Central memory CD4-positive, alpha-beta T cell (primary cell): Measurements from ENCODE around the gene CCZ1B.
"Not testable (repeated sequence)": the region's sequence is repeated elsewhere in the genome, so short reads cannot be mapped to it uniquely, and the experiment has no call there.

Experiments used
- DNase-seq: peaks from one replicate; pipeline ENCODE4 v3.0.0; 2022

The CCZ1B gene

DNA sequence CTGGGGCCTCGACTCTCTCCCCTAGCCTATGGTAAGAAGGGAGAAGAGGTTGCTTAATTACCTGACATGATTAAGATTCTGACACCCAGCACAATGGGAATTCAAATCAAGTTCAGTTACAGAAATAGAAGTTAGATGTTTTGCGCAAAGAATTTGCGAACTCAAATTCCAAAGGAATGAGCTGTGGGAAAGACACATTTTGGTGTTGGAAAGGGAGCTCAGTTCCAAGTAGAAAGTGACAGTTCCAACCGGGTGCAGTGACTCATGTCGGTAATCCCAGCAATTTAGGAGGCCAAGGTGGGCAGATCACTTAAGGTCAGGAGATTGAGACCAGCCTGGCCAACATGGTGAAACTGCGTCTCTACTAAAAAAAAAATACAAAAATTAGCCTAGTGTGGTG, 4.0 kb upstream of the CCZ1B start:
- DNase-seq = not testable (repeated sequence)

DNA sequence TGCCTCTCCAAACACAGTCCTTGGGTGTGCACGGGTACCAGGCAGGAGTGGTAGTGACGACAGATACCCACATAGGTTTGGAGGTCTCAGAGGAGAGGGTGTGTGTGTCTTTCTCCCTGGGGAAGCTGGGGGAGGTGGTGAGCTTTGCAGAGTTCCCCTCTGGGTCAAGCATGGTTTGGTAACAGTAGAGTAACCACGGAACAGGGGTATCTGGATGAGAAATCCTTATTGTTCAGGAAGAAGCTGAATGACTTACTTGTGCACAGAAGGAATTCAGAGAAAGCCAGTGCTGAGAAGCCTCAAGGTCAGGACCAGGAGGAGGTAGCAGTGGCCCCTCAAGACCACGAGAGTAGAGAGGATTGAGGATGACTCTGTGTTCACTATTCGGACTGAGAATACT, 3.5 kb upstream of the CCZ1B start:
- not testable (repeated sequence) for DNase-seq

DNA sequence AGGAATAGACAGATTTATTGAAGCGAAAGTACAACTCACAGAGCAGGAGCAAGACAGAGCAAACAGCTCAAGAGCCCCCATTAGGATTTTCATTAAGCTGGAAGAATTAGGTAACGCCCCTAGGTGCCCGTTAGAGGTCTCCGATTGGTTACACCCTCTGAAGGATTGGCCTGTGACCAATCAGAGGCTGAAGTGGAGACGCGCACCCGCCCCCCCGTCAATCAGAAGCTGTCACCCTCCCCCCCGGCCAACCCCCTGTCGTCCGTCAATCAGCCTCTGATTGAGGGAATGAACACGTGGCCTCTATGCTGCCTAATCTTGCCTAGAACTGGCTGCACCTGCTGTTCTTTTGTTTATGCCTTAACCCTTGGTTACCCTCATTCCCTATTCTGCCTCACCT, 1.1 kb upstream of the CCZ1B start:
- not testable (repeated sequence) for DNase-seq

DNA sequence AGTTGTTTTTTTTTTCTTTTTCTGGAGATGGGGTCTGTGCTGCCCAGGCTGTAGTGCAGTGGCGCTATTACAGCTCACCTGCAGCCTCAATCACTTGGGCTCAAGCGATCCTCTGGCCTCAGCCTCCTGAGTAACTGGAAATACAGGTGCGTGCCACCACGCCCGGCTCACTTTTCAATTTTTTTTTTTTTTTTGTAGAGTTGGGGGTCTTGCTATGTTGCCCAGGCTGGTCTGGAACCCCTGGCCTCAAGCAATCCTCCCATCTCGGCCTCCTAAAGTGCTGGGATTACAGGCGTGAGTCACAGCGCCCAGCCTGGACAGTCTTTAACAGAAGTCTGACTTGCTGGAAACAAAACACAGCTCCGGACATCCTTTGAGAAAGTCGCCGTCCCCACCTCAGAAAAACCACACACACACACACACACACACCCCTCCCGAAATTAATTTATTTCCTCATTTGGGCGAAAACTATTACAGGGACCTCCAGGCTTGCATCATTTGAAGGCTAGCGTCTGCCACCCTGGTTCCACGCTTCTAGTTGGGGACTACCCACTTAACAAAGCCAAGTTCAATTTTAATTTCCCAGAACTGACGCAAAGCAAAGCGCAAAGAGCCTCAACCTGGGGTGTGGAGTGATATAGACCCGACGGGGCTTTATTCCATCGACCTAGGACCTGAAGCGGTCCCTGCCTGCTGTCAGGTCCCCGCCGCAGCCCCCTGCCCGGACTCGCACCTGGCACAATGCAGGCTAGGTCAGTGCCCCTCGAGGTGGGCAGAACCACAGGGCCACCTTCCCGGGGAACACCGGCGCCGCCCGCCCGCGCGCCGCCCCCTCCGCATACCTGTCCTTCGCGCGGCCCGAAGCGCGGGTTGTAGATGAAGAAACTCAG, 594 bp downstream of the CCZ1B start:
- not testable (repeated sequence) for DNase-seq

DNA sequence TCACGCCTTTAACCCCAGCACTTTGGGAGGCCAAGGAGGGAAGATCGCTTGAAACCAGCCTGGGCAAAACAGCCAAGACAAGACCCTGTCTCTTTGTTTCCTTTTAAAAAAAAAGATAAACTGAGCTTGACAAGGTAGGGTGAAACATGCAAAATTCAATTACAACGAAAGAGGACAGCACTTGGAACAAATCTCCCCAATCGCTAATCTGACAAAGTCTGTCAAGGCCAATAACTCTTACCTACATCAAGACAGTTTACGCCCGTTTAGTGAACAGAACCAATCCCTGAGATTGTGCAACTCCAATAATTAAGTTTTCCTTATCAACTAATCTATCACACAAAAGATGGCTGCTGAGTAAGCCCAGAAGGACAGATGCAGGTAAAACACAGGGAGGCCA, 4.5 kb downstream of the CCZ1B start:
- not testable (repeated sequence) for DNase-seq

DNA sequence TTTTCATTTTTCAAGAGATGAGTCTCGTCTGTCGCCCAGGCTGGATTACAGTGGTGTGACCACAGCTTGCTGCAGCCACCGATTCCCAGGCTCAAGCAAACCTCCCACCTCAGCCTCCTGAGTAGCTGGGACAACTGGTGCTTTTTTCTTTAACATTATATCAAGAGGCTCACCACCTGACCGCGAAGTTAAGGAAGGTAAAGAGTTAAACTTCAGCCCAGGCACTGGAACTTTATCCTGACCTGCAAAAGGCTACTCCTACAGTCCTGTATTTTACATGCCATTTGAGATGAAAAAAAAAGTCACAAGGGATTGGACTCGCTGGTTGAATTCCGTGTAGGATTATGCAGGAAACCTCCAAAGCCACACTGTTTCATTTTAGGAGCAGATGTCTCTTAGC, 10.6 kb downstream of the CCZ1B start:
- not testable (repeated sequence) for DNase-seq

DNA sequence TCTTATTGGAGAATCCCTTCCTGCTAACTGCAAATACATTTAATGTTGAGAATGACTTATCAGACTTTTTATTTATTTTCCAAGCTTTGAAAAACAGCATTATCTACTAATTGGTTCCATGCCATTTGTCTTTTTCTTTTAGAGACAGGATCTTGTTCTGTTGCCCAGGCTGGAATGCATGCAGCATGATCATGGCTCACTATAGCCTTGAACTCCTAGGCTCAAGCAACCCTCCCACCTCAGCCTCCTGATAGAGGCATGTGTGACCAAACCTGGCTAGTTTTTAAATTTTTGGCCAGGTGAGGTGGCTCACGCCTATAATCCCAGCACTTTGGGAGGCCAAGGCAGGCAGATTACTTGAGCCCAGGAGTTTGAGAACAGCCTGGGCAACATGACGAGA, 13.1 kb downstream of the CCZ1B start:
- DNase-seq = not testable (repeated sequence)

DNA sequence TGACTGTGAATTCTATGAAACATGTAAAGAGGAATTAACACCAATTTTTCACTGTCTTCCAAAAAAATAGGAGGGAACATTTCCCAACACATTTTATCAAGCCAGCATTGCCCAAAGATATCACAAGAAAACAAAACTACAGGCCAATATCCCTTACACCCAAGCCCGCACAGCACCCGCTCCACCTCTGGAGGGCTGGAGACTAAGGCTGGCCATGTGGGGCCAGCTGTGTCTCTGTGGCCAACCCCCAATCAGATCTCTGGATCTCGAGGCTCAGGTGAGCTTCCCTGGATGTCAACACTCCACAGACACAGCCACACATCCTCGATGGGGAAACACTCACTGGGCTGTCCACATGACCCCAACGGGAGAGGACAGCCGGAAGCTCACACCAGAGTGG, 18.1 kb downstream of the CCZ1B start:
- not testable (repeated sequence) for DNase-seq

DNA sequence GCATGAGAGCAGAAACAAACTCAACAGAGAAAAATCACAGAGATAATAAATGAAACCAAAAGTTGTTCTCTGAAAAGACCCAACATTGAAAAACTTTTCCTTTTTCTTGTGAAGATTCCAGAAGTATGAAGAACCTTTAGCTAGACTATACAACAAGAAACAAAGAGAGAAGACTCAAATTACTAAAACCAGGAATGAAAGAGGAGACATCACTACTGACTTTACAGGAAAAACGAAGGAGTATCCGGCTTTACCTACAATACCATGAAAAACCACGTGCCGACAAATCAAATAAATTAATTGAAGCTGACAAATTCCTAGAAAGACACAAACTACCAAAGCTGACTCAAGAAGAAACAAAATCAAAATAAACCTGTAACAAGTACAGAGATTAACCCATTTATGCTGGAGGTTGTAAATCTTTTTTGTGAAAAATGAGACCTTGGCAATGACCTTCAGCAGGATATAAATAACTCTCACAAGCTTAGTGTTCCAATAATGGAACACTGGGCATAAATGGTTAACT, 18.6 kb downstream of the CCZ1B start:
- not testable (repeated sequence) for DNase-seq

DNA sequence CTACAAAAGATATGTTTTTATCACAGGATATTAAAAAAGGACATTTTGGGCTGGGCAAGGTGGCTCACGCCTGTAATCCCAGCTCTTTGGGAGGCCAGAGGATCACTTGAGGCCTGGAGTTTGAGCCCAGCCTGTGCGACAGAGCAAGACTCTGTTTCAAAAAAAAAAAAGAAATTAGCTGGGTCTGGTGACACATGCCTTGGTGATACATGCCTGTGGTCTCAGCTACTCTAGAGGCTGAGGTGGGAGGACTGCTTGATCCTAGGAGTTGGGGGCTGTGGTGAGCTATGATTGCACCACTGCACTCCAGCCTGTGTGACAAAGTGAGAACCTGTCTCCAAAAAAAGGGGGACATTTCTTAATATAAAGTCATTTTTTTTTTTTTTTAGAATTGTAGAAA, 25.7 kb downstream of the CCZ1B start:
- not testable (repeated sequence) for DNase-seq

DNA sequence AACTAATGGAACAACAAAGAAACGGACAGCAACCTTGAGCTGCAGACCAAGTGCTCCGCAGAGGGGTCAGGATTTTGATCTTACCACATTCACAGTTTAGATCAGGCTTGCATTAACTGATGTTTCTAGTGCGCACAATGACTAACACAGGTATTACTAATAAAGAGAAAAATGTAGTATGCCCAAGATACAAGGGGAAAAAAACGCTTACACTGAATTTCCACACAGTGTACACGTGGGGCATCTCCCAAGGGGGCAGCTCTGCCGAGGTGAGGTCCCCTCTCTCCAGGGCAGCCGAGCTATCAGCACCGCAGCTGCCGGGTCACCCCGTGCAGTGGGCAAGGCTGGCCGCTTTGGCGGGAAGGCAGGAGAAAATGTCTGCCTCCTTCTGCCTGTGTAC, 26.2 kb downstream of the CCZ1B start:
- not testable (repeated sequence) for DNase-seq

DNA sequence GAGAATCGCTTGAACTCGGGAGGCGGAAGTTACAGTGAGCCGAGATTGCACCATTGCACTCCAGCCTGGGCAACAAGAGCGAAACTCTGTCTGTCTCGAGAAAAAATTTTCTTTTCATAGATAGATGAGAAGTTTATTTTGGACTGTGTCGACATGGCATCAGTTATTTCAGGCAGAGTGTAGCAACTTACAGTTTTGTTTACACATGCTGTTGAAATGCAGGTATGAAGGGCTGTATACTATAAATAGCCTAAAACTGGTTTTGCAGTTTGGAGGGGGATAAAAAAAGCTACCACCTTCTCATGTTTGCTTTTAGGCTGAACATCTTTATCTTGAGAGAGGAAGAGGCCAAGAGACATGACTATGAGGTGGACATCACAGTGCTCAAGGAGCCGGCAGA, 28.0 kb downstream of the CCZ1B start:
- not testable (repeated sequence) for DNase-seq

DNA sequence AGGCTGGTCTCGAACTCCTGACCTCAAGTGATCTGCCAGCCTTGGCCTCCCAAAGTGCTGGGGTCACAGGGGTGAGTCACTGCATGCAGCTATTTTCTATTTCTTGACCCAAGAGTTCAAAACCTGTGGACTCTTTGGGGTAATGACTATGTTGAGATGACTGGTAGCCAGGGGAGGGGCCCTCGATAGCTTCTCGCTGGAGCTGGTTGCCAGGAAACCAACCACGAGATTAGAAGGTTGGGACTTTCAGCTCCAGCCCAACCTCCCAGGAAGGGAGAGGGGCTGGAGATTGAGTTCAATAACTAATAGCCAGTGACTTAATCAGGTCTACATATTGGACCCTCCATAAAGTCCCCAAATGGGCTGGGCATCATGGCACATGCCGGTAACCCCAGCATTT, 28.9 kb downstream of the CCZ1B start:
- DNase-seq = not testable (repeated sequence)

DNA sequence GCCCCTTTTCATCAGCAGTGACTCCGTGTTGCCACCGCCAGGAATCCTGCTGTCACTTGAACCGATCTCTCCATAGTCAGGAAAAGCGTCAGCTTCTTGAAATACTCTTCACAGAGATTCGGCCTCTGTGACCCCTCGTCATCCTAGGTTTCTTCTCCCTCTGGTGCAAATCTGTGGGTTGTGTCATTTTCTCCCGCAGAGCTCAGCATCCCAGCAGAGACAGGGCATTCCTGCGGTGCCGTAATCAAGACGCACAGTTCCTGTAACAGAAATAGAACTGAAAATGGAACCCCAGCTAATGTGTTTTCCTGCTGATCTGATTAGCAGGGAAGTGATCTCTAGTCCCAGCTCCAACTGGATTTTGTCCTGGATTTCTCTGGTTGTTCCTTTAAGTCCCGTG, 31.8 kb downstream of the CCZ1B start:
- DNase-seq = not testable (repeated sequence)

DNA sequence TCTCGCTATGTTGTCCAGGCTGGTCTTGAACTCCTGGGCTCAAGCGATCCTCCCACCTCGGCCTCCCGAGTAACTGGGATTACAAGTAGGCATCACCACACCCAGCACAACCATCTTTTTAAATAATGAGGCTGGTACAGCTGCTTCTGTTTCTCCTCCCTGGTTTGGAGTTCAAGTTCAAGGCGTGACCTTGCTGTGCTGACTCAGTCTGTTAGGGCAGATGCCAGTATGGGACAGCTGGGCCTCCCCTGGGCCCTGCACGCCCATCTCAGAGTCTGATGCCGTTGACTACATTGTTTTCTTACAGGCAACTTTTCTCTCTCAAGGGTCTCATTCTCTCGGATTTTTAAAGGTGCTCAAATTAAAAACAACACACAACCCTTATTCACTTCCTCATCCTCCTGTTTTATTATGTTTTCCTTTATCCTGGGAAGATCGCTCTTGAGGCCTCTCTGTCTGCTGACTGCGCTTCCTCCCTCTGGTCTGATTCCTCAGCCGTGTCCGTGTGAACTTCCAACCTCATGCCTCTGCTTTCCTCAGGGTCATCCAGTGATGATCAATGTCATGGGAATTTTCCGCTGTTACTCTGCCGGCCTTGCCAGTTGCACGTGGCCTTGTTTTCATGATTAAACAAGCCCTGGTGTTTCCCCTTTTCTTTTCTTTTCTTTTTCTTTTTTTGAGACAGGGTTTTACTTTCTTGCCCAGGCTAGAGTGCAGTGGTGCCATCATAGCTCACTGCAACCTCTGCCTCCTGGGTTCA, 33.8 kb downstream of the CCZ1B start:
- not testable (repeated sequence) for DNase-seq

DNA sequence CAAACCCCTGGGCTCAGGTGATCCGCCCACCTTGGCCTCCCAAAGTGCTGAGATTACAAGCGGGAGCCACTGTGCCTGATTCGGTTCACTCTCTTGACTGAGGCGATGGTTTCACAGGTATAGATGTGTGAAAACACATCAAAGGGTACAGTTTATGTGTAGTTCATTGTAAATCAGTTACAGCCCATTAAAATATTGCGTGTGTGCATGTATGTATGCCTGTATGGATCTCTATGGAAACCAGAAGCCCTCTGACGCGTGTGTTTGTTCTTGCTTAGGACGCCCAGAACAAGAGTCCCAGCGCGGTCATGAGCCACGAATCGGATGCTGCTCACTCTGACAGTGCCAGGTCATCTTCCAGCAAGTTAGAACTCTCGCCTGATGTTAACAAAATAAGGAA, 36.7 kb downstream of the CCZ1B start:
- not testable (repeated sequence) for DNase-seq

DNA sequence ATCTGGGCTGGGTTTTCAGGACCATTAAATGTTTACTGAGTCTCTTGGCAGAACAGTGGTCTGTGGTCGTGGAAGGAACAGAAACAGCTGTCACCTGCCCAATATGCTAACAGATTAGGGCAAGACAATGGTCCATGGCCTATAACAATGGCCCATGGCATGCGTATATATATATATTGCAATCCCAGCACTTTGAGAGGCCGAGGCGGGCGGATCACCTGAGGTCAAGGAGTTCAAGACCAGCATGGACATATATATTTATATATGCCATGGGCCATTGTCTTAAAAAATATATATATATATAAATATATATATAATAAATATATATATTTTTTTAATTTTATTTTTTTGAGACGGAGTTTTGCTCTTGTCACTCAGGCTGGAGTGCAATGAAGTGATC, 44.5 kb downstream of the CCZ1B start:
- not testable (repeated sequence) for DNase-seq

DNA sequence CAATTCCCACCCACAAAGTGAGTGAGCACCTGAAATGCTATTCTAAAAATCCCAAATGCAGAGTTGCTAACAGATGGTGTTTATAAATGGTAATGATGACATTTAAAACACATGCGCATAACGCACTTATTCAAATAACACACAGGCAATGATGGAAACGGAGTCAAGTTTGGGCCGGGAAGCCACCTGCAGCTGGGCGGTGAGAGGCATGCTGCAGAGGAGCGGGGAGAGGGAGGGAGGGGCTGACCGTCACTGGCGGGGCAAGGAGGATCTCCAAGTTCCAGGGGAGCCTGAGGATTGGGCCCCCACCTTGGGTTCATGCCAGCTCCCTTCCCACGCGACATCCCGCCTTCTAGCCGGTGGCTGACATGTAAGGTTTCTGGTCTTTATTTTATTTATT, 64.9 kb downstream of the CCZ1B start:
- not testable (repeated sequence) for DNase-seq

DNA sequence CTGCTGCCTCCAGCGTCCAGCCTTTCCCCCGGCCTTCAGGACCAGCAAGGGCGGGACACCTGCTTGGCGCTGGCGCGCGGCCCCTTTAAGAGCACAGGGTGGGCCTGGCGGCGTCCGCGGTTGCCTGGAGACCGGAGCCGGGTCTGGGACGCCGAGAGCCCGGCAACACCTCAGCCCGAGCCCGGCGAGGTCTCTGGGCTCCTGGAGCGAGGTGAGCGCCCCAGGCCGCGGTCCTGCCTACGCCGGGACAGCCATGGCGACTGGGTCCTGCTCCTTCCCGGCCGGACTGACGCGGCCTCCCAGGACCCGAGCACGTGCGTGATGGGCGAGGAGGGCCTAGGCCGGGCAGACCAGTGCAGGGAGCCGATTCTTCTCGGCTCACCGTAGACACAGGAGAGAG, 72.1 kb downstream of the CCZ1B start, which contains the start of gene RSPH10B2:
RSPH10B2 (plus strand) TSS at position 140 of the 400 bp plus-strand sequence. CDS start 3,575 bp downstream, outside the sequence.
- DNase-seq = not testable (repeated sequence)

DNA sequence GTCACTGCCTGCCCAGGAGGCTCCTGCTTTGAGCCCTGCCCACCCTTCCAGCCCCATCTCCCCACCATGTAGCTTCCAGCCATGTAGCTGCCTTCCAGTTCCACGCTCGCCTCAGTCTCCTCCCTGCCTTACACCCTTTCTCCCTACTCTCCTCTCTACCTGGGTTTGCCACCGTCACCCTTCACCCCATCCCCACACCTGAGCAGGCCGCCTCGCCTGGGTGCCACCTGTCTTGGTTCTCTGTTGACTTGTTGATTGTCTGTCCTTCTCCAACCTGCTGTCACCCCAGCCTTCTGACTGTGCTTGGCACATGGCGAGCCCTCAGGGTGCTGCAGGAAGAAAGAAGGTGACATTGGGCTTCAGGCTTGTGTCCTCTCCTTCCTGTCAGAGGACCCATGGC, 75.9 kb downstream of the CCZ1B start:
- DNase-seq = not testable (repeated sequence)

DNA sequence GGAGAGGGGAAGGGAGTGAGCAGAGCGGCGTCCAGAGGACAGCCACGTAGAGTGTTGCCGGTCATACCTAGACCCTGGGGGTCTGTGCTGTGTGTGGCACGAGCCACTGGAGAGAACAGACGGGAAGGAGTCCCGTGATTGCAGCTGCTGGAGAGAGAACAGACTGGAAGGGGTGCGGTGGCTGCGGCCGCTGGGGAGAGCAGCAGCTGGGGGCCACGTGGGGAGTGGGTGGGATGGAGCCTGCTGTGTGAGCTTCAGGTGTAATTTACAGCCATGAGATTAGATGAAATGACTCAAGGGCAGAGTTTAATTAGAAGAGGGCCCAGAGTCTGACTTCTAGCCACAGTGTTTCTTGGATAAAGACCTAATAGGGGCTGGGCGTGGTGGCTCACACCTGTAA, 76.7 kb downstream of the CCZ1B start:
- DNase-seq = not testable (repeated sequence)
